22Rv1 (cell line): ENCODE data around the gene CCDC148.

Experiments used
- CTCF ChIP-seq: fragments of 450-650 bp; IDR thresholded peaks from 2 replicates; pipeline ENCODE4 v1.5.1; 2017; ENCODE audit warnings: mild to moderate bottlenecking
- ZFX ChIP-seq: fragments of 450-650 bp; IDR thresholded peaks from 2 replicates; pipeline ENCODE4 v1.6.1; 2017; ENCODE audit warnings: antibody characterized with exemption, borderline replicate concordance

GRCh38 chr2:158184556-158185343, 271.8 kb downstream of the CCDC148 start:
- no peak for TF ChIP-seq CTCF
- TF ChIP-seq ZFX, result no peak
